Measurements from ENCODE around the gene MMP19.
A peak's percentile ranks its signal among the peaks of the same experiment; 100 is the strongest.
"Not testable (repeated sequence)": the region's sequence is repeated elsewhere in the genome, so short reads cannot be mapped to it uniquely, and the experiment has no call there.

The MMP19 gene

DNA sequence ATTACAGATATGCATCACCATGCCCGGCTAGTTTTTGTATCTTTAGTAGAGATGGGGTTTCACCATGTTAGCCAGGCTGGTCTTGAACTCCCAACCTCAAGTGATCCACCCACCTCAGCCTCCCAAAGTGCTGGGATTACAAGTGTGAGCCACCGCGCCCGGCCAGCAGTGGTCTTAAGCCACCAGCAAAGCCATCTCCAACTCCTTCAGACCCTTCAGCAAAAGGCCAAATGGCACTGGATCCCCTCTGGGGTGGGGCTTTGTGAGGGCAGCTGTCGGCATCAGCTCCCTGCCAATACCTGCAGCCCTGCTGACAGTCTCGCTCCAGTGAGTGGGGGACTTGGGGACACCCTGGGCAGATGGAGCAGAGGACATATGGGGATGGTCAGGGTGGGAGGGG, 8.3 kb downstream of the MMP19 start:
- H3K9me3 Mint-ChIP-seq; H3K4me3 Mint-ChIP-seq; ATAC-seq (replicated peaks; ENCODE audit: extremely low read depth, poor library complexity, severe bottlenecking); DNase-seq (ENCODE audit: low spot score in 2 of 2); H3K27me3 Mint-ChIP-seq; H3K27ac Mint-ChIP-seq (ENCODE audit: low read depth): not testable (repeated sequence)
- Mint-ChIP-seq H3K4me1 (peaks cover 32% of the 10 kb centered on the region), H3K36me3 (ENCODE audit: insufficient read depth) (peaks cover 10% of the 10 kb centered on the region)

DNA sequence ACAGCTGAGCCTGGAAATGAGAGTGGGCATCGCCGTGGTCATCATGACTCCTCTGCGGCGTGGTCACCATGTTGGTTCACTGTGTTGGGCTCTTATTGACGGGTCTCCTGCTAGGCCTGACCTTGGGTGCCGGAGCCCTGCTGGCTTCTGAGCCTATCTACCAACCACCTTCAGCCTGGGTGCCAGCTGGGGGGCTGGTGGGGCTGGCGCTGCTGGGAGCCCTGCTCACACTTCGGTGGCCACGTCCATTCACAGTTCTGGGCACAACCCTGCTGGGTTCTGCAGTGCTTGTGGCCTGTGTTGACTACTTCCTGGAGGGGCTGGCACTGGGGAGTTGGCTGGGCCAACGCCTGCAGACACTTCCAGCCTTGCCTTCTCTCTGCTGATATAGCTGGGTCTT, 9.7 kb downstream of the MMP19 start:
- H3K27ac Mint-ChIP-seq (ENCODE audit: low read depth), result no peak overlapping the region
- H3K4me1 Mint-ChIP-seq, result peaks cover 40% of the 10 kb centered on the region
- H3K36me3 Mint-ChIP-seq (ENCODE audit: insufficient read depth), result peaks cover 16% of the 10 kb centered on the region
- DNase-seq (ENCODE audit: low spot score in 2 of 2) (no peak), ATAC-seq (replicated peaks; ENCODE audit: extremely low read depth, poor library complexity, severe bottlenecking) (no peak)
- H3K27me3 Mint-ChIP-seq, result no peaks in the 10 kb centered on the region
- no peak overlapping the region for H3K4me3 Mint-ChIP-seq
- no peaks in the 10 kb centered on the region for H3K9me3 Mint-ChIP-seq

DNA sequence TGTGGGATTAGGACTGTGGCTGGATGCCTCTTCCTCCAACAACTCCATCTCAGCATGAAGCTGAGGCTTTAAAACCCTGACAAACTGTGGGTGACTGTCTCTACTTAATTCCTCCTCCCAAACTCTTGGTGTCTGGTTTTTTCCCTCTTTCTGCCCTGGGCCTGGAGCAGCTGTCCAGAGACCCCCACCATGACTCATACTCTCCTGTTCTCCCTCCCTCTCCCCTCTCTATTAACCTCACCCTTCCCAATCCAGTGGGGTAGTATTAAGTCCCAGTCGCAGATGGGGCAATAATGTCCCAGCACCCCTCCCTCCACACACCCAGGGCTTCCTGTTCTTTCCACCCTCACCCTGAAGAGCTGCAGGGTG, 11.3 kb downstream of the MMP19 start:
- Mint-ChIP-seq H3K27ac (ENCODE audit: low read depth) (no peak overlapping the region), H3K9me3 (no peaks in the 10 kb centered on the region), H3K4me1 (peaks cover 51% of the 10 kb centered on the region), H3K27me3 (no peaks in the 10 kb centered on the region), H3K4me3 (peak overlapping the region; percentile 95), H3K36me3 (ENCODE audit: insufficient read depth) (peaks cover 17% of the 10 kb centered on the region)
- DNase-seq (ENCODE audit: low spot score in 2 of 2) (no peak), ATAC-seq (replicated peaks; ENCODE audit: extremely low read depth, poor library complexity, severe bottlenecking) (no peak)

DNA sequence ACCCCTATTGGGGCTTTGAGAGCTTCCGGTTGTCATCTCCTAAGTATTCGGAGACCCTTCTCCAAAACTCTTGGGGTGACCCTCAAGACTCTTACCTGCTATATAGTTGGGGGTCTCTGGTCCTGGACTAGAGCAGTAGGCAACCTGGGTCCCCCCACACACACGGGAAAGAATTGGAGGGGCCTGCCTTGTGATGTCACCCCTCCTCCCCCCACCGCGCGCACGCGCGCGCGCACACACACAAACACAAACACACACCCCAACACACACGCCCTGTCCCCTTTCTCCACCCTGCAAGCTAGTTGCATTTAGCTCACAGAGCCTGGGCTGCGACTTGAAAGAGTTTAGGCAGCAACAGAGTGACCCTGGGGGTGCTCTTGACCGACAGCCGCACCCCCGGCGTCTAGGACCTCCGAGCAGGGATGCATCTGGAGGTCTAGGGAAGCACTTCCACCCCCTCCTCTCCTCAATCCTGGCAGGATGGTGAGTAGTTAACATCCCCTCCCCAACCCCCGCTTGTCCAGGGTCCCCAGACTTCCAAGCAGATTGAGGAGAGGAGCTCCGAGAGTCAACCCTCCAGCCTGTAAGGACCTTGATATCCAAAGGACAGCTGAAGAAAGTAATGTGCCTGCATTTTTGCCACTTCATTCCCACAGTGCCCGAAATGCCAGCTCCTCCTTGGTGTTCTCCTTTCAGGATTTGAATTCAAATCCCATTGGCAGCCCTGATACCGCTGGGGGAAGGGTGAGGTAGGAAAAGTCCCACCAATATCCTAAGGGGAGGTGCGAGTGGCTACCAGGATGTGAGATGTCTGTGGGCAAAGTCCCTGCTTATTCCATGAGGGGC, 11.9 kb downstream of the MMP19 start:
- peak in 1 of 2 donors; percentile 36 for DNase-seq (ENCODE audit: low spot score in 2 of 2)
- H3K36me3 Mint-ChIP-seq (ENCODE audit: insufficient read depth), result peaks cover 21% of the 10 kb centered on the region
- peak overlapping the region; percentile 95 for H3K4me3 Mint-ChIP-seq
- H3K4me1 Mint-ChIP-seq, result peaks cover 57% of the 10 kb centered on the region
- ATAC-seq (replicated peaks; ENCODE audit: extremely low read depth, poor library complexity, severe bottlenecking), result no peak
- no peaks in the 10 kb centered on the region for H3K9me3 Mint-ChIP-seq
- peak overlapping the region; percentile 94 for H3K27ac Mint-ChIP-seq (ENCODE audit: low read depth)
- no peaks in the 10 kb centered on the region for H3K27me3 Mint-ChIP-seq

DNA sequence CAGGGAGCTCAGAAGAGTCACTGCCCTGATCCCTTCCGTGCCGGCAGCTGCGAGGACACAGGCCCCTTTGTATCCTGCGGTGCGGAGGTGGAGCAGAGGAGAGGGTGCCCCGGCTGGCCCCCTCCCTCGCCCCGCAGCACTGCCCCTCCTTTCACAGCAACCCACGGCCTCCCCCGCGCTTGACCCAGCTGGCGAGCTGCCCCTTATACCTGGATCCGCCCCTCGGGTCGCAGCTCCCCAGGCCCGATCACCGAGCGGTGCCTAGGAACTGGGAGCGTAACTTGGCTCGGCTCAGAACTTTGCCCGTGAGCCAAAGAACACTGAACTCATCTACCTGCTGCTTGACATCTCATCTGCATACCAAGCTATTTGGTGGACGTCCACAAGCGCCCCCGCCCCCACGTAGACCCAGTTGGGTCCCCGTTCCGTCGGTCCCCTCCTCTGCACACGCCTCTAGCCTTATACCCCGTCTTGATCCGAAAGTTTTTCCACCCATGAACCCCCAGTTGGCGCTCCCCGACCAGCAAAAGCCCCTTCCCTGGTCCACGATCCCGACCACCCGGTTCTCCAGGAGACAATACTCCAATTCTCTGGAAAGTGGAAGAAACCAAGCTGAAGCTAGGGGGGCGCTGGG, 12.7 kb downstream of the MMP19 start:
- H3K36me3 Mint-ChIP-seq (ENCODE audit: insufficient read depth), result peaks cover 21% of the 10 kb centered on the region
- H3K9me3 Mint-ChIP-seq, result no peaks in the 10 kb centered on the region
- H3K27me3 Mint-ChIP-seq, result no peaks in the 10 kb centered on the region
- peaks cover 61% of the 10 kb centered on the region for H3K4me1 Mint-ChIP-seq
- ATAC-seq (replicated peaks; ENCODE audit: extremely low read depth, poor library complexity, severe bottlenecking) (peak; percentile 17), DNase-seq (ENCODE audit: low spot score in 2 of 2) (peak in 1 of 2 donors; percentile 10)
- peak overlapping the region; percentile 94 for H3K27ac Mint-ChIP-seq (ENCODE audit: low read depth)
- peak overlapping the region; percentile 95 for H3K4me3 Mint-ChIP-seq

DNA sequence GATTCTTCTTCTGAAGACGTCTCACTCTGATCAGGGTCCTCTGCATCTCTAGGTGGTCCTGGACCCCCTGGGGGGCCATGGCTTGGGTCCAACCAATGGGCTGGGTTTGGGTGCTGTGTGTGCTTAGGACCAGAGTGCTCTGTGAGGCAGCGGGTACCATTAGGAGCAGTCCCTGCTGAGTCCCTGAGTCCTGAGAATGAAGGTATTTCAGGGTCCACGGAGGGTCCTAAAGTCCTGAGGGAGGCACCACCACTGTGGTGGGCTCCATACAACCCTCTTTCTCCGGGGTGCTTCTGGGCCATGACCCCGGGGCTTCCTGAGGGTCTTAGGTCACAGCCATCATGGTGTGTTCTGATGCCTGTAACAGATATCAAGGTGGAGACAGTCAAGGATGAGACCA, 14.4 kb downstream of the MMP19 start:
- H3K27ac Mint-ChIP-seq (ENCODE audit: low read depth), result peak overlapping the region; percentile 94
- no peak for DNase-seq (ENCODE audit: low spot score in 2 of 2)
- H3K36me3 Mint-ChIP-seq (ENCODE audit: insufficient read depth), result peaks cover 23% of the 10 kb centered on the region
- peak overlapping the region; percentile 95 for H3K4me3 Mint-ChIP-seq
- no peaks in the 10 kb centered on the region for H3K27me3 Mint-ChIP-seq
- no peak for ATAC-seq (replicated peaks; ENCODE audit: extremely low read depth, poor library complexity, severe bottlenecking)
- H3K4me1 Mint-ChIP-seq, result peaks cover 67% of the 10 kb centered on the region
- no peaks in the 10 kb centered on the region for H3K9me3 Mint-ChIP-seq

DNA sequence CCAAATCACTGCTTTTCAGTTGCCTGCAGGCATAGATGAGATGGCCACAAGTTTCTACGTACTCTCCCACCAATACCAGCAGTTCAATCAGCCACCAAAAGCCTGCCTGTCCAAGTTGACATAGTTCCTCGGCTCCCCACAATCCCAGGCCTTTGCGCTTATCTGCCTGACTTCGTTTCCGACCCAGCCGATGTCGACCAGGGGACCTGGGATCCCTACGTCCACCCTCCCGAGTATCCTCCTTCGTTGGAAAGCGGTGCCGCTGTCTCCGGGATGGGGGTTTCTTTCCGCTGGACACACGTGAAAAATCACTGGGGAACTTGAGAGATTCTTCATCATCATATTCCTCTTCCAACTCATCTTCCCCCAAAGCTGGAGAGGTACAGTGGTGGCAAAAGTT, 14.9 kb downstream of the MMP19 start:
- peaks cover 66% of the 10 kb centered on the region for H3K4me1 Mint-ChIP-seq
- H3K27ac Mint-ChIP-seq (ENCODE audit: low read depth), result no peak overlapping the region
- no peaks in the 10 kb centered on the region for H3K27me3 Mint-ChIP-seq
- peaks cover 26% of the 10 kb centered on the region for H3K36me3 Mint-ChIP-seq (ENCODE audit: insufficient read depth)
- H3K9me3 Mint-ChIP-seq, result no peaks in the 10 kb centered on the region
- DNase-seq (ENCODE audit: low spot score in 2 of 2), result no peak
- no peak for ATAC-seq (replicated peaks; ENCODE audit: extremely low read depth, poor library complexity, severe bottlenecking)
- H3K4me3 Mint-ChIP-seq, result peak overlapping the region; percentile 95

DNA sequence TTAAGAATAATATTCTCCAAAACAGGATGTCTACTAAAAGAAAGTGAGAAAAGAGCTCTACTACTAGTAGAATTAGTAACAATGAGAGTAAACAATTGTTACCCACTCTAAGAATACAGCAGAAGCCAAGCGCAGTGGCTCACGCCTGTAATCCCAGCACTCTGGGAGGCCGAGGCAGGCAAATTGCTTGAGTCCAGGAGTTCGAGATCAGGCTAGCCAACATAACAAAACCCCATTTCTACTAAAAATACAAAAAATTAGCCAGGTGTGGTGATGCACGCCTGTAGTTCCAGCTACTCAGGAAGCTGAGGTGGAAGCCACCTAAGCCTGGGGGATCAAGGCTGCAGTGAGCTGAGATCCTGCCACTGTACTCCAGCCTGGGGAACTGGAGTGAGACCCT, 18.0 kb downstream of the MMP19 start:
- DNase-seq (ENCODE audit: low spot score in 2 of 2) (no peak), ATAC-seq (replicated peaks; ENCODE audit: extremely low read depth, poor library complexity, severe bottlenecking) (no peak)
- Mint-ChIP-seq H3K36me3 (ENCODE audit: insufficient read depth) (peaks cover 40% of the 10 kb centered on the region), H3K27ac (ENCODE audit: low read depth) (peak overlapping the region; percentile 35), H3K27me3 (no peaks in the 10 kb centered on the region), H3K4me3 (no peak overlapping the region), H3K9me3 (no peaks in the 10 kb centered on the region), H3K4me1 (peaks cover 39% of the 10 kb centered on the region)

DNA sequence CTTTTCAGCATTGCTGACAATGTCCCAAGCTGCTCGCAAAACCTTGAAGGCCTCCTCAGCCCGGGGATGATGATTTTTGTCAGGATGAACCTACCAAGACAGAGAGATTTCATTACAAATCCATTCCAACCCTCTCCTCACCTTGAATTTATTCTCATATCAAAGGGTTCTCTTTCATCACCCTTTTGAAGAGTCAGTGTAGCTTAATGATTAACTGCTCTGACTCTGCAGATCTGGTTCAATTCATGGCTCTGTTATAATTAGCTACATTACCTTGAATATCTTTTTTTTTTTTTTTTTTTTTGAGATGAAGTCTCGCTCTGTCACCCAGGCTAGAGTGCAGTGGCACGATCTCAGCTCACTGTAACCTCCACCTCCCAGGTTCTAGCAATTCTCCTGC, 19.3 kb downstream of the MMP19 start:
- H3K27me3 Mint-ChIP-seq, result no peaks in the 10 kb centered on the region
- peaks cover 36% of the 10 kb centered on the region for H3K36me3 Mint-ChIP-seq (ENCODE audit: insufficient read depth)
- H3K4me3 Mint-ChIP-seq, result no peak overlapping the region
- ATAC-seq (replicated peaks; ENCODE audit: extremely low read depth, poor library complexity, severe bottlenecking) (no peak), DNase-seq (ENCODE audit: low spot score in 2 of 2) (no peak)
- H3K27ac Mint-ChIP-seq (ENCODE audit: low read depth), result no peak overlapping the region
- H3K9me3 Mint-ChIP-seq, result no peaks in the 10 kb centered on the region
- H3K4me1 Mint-ChIP-seq, result peaks cover 39% of the 10 kb centered on the region

DNA sequence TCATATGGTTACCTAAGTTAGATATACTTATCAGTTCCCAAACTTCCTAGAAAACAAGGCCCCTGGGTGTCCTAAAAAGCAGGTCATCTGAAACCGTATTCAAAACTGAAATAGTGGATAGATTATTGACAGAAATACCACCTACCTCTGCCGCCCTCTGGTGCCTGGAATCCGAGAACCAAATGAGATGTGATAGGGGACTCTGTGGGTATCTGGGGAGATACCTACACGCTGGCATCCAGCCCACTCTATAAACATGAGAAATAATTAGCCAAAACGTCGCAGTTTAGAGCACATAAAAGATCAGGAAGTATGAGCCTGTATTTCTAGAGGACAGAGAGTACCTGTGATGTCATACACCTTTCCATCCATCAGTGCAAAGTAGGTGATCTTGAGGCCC, 20.5 kb downstream of the MMP19 start:
- DNase-seq (ENCODE audit: low spot score in 2 of 2), result no peak
- Mint-ChIP-seq H3K4me1 (peaks cover 28% of the 10 kb centered on the region), H3K36me3 (ENCODE audit: insufficient read depth) (peaks cover 35% of the 10 kb centered on the region), H3K27me3 (no peaks in the 10 kb centered on the region), H3K27ac (ENCODE audit: low read depth) (no peak overlapping the region), H3K4me3 (no peak overlapping the region), H3K9me3 (no peaks in the 10 kb centered on the region)
- ATAC-seq (replicated peaks; ENCODE audit: extremely low read depth, poor library complexity, severe bottlenecking), result no peak

DNA sequence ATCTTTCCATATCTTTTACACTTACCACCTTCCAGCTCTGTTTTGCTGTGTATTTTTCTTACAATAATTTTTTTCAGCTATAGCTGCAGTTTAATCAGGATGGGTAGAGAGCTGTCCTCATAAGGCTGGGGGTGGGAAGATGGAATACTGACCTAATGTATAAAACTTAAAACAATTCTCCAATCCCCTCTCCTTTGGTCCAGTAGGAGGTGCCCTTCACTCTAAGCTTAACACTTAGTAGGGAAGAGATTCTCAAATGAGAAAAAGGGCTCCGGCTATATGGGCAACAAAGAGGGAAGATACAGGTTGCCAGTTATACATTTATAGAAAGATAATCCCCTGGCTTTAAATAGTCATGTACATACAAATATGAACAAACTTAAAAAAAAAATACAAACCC, 22.1 kb downstream of the MMP19 start:
- no peaks in the 10 kb centered on the region for H3K9me3 Mint-ChIP-seq
- no peak overlapping the region for H3K27ac Mint-ChIP-seq (ENCODE audit: low read depth)
- peaks cover 17% of the 10 kb centered on the region for H3K4me1 Mint-ChIP-seq
- DNase-seq (ENCODE audit: low spot score in 2 of 2) (no peak), ATAC-seq (replicated peaks; ENCODE audit: extremely low read depth, poor library complexity, severe bottlenecking) (no peak)
- H3K36me3 Mint-ChIP-seq (ENCODE audit: insufficient read depth), result peaks cover 30% of the 10 kb centered on the region
- H3K4me3 Mint-ChIP-seq, result no peak overlapping the region
- no peaks in the 10 kb centered on the region for H3K27me3 Mint-ChIP-seq

DNA sequence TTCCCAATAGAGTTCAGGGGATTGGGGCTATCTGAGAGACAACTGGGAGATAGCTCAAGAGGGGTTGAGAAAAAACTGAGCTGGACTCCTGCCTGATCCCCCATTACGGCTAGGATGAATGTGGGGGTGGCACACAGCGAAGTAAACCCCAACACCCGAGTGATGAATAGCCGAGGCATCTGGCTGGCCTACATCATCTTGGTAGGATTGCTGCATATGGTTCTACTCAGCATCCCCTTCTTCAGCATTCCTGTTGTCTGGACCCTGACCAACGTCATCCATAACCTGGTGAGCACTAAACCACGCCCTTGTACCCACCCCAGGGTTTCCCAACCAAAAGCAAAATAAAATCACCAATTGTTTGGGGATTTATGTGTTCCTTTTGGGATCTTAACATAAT, 23.9 kb downstream of the MMP19 start:
- H3K36me3 Mint-ChIP-seq (ENCODE audit: insufficient read depth), result peaks cover 28% of the 10 kb centered on the region
- no peak overlapping the region for H3K4me3 Mint-ChIP-seq

DNA sequence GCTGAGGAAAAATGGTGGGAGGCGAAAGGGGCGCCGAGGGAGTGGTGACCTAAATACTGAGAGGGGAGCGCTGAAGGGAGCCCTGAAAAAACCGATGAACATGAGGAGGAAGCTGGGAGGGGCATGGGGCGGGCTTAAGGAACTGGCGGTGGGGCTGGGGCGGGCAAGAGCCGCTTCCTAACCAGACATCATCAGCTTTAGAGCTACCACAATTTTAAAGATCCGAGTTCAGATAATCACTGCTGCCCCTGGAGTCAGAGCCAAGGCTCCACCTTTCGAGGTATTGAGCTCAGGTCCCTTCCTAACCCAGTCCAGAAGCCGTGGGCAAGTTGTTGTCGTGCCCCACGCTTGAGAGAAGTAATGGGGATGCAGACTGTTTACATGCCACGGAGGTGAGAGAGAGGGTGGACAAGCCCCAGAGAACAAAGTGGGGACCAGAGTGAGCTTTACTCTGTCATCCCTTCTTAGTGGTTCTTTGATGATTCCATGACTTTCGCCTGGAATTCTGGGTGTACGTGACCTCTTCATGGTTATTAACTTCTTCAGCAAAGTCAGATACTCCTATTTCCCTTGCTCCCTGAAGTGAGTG, 24.5 kb downstream of the MMP19 start:
- peaks cover 32% of the 10 kb centered on the region for H3K36me3 Mint-ChIP-seq (ENCODE audit: insufficient read depth)
- H3K27ac Mint-ChIP-seq (ENCODE audit: low read depth), result no peak overlapping the region

More for the DNA sequence above, 23.9 kb downstream of the MMP19 start:
- Mint-ChIP-seq H3K27me3 (no peaks in the 10 kb centered on the region), H3K4me1 (peaks cover 16% of the 10 kb centered on the region), H3K9me3 (no peaks in the 10 kb centered on the region), H3K27ac (ENCODE audit: low read depth) (no peak overlapping the region)
- no peak for DNase-seq (ENCODE audit: low spot score in 2 of 2)
- ATAC-seq (replicated peaks; ENCODE audit: extremely low read depth, poor library complexity, severe bottlenecking), result no peak

More for the DNA sequence above, 24.5 kb downstream of the MMP19 start:
- Mint-ChIP-seq H3K4me1 (peaks cover 19% of the 10 kb centered on the region), H3K4me3 (no peak overlapping the region), H3K27me3 (no peaks in the 10 kb centered on the region), H3K9me3 (no peaks in the 10 kb centered on the region)
- DNase-seq (ENCODE audit: low spot score in 2 of 2), result no peak
- ATAC-seq (replicated peaks; ENCODE audit: extremely low read depth, poor library complexity, severe bottlenecking), result peak; percentile 58

Measured in central memory CD8-positive, alpha-beta T cell (primary cell).